AML-193 (cell line): ENCODE measurements around the gene P3H1.
"Not testable (repeated sequence)": the region's sequence is repeated elsewhere in the genome, so short reads cannot be mapped to it uniquely, and the experiment has no call there.

Source experiments
- DNase-seq, 2 experiments: peaks; one replicate each; lab custom pipeline; 2025; lab: John Stamatoyannopoulos, UW

Gene P3H1

DNA sequence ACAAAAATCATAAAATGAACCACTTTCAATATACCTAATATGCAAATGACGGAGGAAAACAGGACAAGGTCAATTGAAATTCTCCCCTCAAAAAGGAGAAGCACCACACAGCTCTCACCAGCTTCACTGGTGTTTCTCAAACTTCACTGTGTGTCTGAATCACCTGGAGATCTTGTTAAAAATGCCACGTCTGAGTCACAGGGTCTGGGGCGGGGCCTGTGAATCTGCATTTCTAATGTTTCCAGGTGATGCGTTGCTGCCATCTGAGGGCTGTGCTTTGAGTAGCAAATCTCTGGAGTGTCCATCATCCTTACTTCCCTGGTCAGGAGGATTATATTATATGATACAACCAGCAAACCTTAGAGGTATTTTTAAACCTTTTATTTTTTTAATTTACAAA lies 35.8 kb downstream of the P3H1 start:
- no peak for DNase-seq

- DNase-seq, result no peak
Measured at GRCh38 chr1:42730002-42730401, 36.8 kb downstream of the P3H1 start.

- not testable (repeated sequence) for DNase-seq
Measured at GRCh38 chr1:42725820-42726219, 41.0 kb downstream of the P3H1 start.

GRCh38 chr1:42723511-42723910 lies 43.3 kb downstream of the P3H1 start:
- no peak for DNase-seq

DNA sequence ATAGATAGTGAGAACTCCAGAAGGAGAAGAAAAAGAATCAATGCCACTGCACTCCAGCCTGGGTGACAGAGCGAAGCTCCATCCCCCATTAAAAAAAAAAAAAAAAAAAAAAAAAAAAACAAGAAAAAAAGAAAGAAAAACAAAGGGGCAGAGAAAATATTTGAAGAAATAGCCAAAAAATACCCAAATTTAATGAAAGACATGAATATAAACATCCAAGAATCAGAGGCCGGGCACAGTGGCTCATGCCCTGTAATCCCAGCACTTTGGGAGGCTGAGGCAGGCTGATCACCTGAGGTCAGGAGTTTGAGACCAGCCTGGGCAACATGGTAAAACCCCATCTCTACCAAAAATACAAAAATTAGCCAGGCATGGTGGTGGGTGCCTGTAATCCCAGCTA lies 44.4 kb downstream of the P3H1 start:
- not testable (repeated sequence) for DNase-seq

- DNase-seq, result no peak
Measured at GRCh38 chr1:42721926-42722325, 44.9 kb downstream of the P3H1 start.

DNA sequence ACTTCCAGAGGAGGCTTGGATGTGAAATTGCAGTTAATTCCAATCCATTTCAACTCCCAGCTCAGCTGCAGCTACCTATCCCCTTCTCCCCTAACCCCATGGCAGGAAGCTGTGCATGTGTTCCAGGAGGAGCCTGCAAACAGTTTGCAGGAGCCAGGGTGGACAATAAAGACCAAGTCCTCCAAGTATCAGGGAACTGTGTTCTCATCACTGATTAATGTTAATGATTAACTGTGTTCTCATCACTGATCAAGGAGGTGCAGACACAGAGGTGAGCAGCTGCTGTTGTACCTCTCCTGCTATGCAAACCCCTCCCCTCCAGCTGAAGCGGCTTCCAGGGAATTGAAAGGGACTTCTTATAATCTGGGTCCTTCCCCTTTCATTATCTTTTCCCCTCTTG lies 46.0 kb downstream of the P3H1 start:
- no peak for DNase-seq

DNA sequence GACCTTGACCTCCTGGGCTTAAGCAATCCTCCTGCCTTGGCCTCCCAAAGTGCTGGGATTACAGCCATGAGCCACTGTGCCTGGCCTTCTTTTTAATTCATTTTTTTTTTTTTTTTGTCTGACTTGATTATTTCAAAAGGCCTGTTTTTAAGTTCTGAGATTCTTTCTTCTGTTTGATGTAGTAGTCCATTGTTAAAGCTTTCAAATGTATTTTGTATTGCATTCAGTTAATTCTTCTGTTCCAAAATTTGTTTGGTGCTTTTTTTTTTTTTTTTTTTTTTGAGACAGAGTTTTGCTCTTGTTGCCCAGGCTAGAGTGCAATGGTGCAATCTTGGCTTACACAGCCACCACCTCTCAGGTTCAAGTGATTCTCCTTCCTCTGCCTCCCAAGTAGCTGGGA lies 52.4 kb downstream of the P3H1 start:
- not testable (repeated sequence) for DNase-seq

DNA sequence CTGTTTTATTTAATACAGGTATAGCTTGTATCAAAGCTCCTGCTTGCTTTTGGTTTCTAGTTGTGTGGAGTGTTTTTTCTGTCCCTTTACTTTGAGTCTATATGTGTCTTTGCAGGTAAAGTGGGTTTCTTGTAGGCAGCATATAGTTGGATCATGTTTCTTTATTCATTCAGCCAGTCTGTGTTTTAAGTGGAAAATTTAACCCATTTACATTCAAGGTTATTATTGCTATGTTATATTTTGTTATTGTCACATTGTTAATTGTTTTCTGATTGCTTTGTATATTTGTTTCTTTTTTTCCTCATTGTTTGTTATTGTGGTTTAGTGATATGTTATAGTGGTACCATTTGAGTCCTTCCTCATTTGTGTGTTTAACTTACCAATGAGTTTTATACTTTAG lies 53.5 kb downstream of the P3H1 start:
- DNase-seq, result no peak

- DNase-seq, result not testable (repeated sequence)
Measured at GRCh38 chr1:42712808-42713207, 54.0 kb downstream of the P3H1 start.

DNA sequence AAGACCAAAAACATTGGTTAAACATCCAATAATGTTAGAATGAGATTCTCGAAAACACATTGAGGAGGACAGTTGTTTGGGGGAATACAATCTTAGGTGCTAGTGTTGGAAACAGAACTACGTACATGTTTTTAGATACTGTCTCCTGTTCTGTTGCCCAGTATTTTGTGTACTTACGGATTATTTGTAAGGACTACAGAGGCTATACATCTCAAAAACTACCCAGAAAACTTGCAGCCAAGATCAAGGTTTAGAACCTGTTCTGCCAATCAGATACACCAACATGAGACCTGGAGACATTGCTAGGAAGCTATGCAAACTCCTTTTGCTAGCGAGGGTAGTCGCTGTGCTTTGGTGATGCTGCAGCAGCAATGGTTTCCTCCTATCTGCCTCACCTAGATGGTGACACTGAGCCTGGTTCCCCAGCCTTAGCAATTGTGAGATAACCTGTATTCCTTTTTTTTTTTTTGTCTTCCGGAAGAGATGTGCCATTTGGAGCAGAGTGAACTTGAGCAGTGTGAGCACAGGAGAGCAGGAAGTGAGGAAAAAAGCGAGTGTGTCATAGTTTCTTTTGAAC lies 62.9 kb downstream of the P3H1 start:
- DNase-seq, result no peak

DNA sequence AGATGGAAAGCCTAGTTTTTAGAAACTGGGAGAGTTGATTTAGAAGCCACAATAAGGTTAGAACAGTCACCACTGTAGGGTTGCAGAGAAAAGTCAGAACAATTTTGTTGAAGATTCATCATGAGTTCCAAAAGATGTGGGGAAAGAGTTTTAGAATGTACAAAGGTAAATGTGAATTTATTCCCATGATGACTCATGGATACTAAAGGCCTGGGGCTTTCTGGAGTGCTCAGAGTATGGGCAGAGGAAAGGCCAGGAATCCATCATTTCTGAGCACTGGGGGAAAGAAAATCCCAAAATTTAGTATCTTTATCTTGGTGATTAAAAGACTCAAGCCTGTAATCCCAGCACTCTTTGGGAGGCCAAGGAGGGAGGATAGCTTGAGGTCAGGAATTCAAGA lies 66.8 kb downstream of the P3H1 start:
- no peak for DNase-seq

DNA sequence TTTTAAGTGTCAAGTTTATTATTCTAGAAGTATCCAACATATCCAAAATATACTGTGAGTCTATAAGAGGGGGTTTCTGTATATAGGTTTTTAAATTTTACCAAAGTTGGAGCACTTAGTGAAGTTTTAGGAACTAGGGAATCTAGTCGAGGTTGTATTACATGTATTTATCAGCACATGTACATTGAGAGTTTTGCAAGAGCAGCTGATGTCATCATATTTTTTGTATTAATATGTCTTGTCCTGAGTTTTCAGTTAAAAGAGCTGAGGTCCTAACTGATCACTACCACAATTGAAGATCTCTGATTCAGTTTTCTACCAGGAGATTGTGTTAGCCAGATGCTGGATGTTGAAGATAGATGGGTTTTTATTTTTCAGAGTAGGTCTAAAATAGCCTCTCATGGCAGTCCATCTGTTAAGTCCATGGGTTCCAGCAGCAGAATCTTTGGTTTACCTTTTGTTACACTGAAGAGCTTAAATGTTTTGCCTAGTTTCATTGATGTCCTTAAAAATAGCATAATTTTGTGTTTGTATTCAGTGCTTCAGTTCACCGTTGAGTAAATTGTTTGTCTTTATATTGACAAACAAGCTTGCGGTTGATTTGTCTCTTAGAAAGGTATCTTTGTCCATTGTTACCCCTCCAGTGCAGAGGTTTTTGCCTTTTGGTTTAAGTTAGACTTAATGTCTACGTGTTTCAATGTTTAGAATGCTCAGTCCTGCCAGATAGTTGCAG lies 68.6 kb downstream of the P3H1 start:
- no peak for DNase-seq
